Right ventricle myocardium inferior (tissue), 1 donor: ENCODE data around the gene C10orf90. TPM values are rescaled to one million over a fixed set of nuclear protein-coding genes. Genes with fewer than 3 reads are reported as not detected.

ENCODE experiments used
- ATAC-seq: fragments of 200-7000 bp; cut with Tn5 transposase; one replicate; pipeline ENCODE4 v1.9.1; 2020; ENCODE audit warnings: mild to moderate bottlenecking, moderate library complexity
- DNase-seq: peaks from one replicate; pipeline ENCODE4 v3.0.0; 2021; ENCODE audit errors: missing footprints
- intact Hi-C: fragments of 100-400 bp; cut with DNase I; formaldehyde crosslinking; loops from one replicate; pipeline ENCODE4 v1.11.0; 2022
- total RNA-seq: library from RNA; stranded (reverse); fragmentation: NEBNext Ultra II Directional; extraction: Animal tissue kit (Norgen Biotek cat#: 25700); gene quantifications from one replicate; pipeline ENCODE4 v1.2.1, GENCODE V29; 2021
- donor health status: DM: no; HTN: yes; CAD: no; lungs with severe emphysema.

The C10orf90 gene
- total RNA-seq, 1 donor from 2014 or later = not detected

- no peak for ATAC-seq
- intact Hi-C loops = no loop called here
Measured at GRCh38 chr10:126640401-126640800, 30.1 kb downstream of the C10orf90 start.

GRCh38 chr10:126639084-126639483 is 31.4 kb downstream of the C10orf90 start:
- intact Hi-C loops = no loop called here
- ATAC-seq (no peak), DNase-seq (no peak)

More at GRCh38 chr10:126640401-126640800, 30.1 kb downstream of the C10orf90 start:
- DNase-seq = no peak

- DNase-seq = no peak
- intact Hi-C loops = no loop called here
- ATAC-seq = no peak
Measured at GRCh38 chr10:126638542-126638941, 32.0 kb downstream of the C10orf90 start.

GRCh38 chr10:126637501-126637900 is 33.0 kb downstream of the C10orf90 start:
- DNase-seq (no peak), ATAC-seq (no peak)
- intact Hi-C loops = no loop called here

GRCh38 chr10:126634911-126635310 is 35.6 kb downstream of the C10orf90 start:
- intact Hi-C loops = no loop called here
- ATAC-seq = no peak
- no peak for DNase-seq

- ATAC-seq (no peak), DNase-seq (no peak)
- intact Hi-C loops = no loop called here
Measured at GRCh38 chr10:126634347-126634746, 36.1 kb downstream of the C10orf90 start.

- DNase-seq (no peak), ATAC-seq (no peak)
- intact Hi-C loops = no loop called here
Measured at GRCh38 chr10:126632705-126633104, 37.8 kb downstream of the C10orf90 start.

- ATAC-seq (no peak), DNase-seq (no peak)
- intact Hi-C loops = no loop called here
Measured at GRCh38 chr10:126629925-126630624, 40.4 kb downstream of the C10orf90 start.

- ATAC-seq = no peak
- intact Hi-C loops = no loop called here
- no peak for DNase-seq
Measured at GRCh38 chr10:126628746-126629145, 41.7 kb downstream of the C10orf90 start.

- ATAC-seq = no peak
- no peak for DNase-seq
- intact Hi-C loops = no loop called here
Measured at GRCh38 chr10:126621846-126622245, 48.6 kb downstream of the C10orf90 start.

- ATAC-seq = no peak
- intact Hi-C loops = no loop called here
- DNase-seq = no peak
Measured at GRCh38 chr10:126618466-126618865, 52.0 kb downstream of the C10orf90 start.

GRCh38 chr10:126617733-126618132 is 52.8 kb downstream of the C10orf90 start:
- DNase-seq (no peak), ATAC-seq (no peak)
- intact Hi-C loops = no loop called here

GRCh38 chr10:126617208-126617607 is 53.3 kb downstream of the C10orf90 start:
- intact Hi-C loops = no loop called here
- DNase-seq (no peak), ATAC-seq (no peak)

GRCh38 chr10:126616737-126617136 is 53.8 kb downstream of the C10orf90 start:
- DNase-seq = no peak
- intact Hi-C loops = no loop called here
- no peak for ATAC-seq

GRCh38 chr10:126611303-126611702 is 59.2 kb downstream of the C10orf90 start:
- intact Hi-C loops = no loop called here
- DNase-seq (no peak), ATAC-seq (no peak)

GRCh38 chr10:126609566-126609965 is 60.9 kb downstream of the C10orf90 start:
- ATAC-seq (no peak), DNase-seq (no peak)
- intact Hi-C loops = no loop called here

- no peak for ATAC-seq
- intact Hi-C loops = no loop called here
- no peak for DNase-seq
Measured at GRCh38 chr10:126599949-126600682, 70.4 kb downstream of the C10orf90 start.

GRCh38 chr10:126598009-126598408 is 72.5 kb downstream of the C10orf90 start:
- DNase-seq (no peak), ATAC-seq (no peak)
- intact Hi-C loops = no loop called here

- DNase-seq = no peak
- no peak for ATAC-seq
- intact Hi-C loops = no loop called here
Measured at GRCh38 chr10:126597211-126597610, 73.3 kb downstream of the C10orf90 start.

- intact Hi-C loops = no loop called here
- ATAC-seq = no peak
Measured at GRCh38 chr10:126596472-126597016, 73.9 kb downstream of the C10orf90 start.

More at GRCh38 chr10:126596472-126597016, 73.9 kb downstream of the C10orf90 start:
- no peak for DNase-seq
